Osteocyte (in vitro differentiated cells): ENCODE data around the gene C10orf143. TPM values are rescaled to one million over a fixed set of nuclear protein-coding genes. Genes with fewer than 3 reads are reported as not detected.

Experiments used
- DNase-seq: peaks from one replicate; pipeline ENCODE4 v3.0.0; 2021; ENCODE audit warnings: mixed read lengths; ENCODE audit not compliant: unreplicated experiment; ENCODE audit errors: extremely low spot score
- H3K27ac Mint-ChIP-seq: one replicate; pipeline ENCODE4 v1.8.0; 2021; ENCODE audit warnings: mild to moderate bottlenecking, mixed read lengths; ENCODE audit not compliant: unreplicated experiment
- H3K27me3 Mint-ChIP-seq: one replicate; pipeline ENCODE4 v1.8.0; 2021; ENCODE audit warnings: mixed read lengths; ENCODE audit not compliant: unreplicated experiment
- H3K36me3 Mint-ChIP-seq: one replicate; pipeline ENCODE4 v1.8.0; 2021; ENCODE audit warnings: mixed read lengths; ENCODE audit not compliant: unreplicated experiment
- H3K4me1 Mint-ChIP-seq: one replicate; pipeline ENCODE4 v1.8.0; 2021; ENCODE audit warnings: mixed read lengths; ENCODE audit not compliant: unreplicated experiment
- H3K4me3 Mint-ChIP-seq: one replicate; pipeline ENCODE4 v1.8.0; 2021; ENCODE audit warnings: mild to moderate bottlenecking, moderate library complexity, mixed read lengths; ENCODE audit not compliant: unreplicated experiment
- H3K9me3 Mint-ChIP-seq: one replicate; pipeline ENCODE4 v1.8.0; 2021; ENCODE audit warnings: mixed read lengths; ENCODE audit not compliant: unreplicated experiment
- CTCF ChIP-seq: fragments of 200-600 bp; sonication (generic); IDR thresholded peaks from 2 replicates; pipeline ENCODE4 v1.5.0; 2021; ENCODE audit warnings: antibody characterized with exemption, mild to moderate bottlenecking, moderate library complexity
- total RNA-seq: library from RNA; stranded (reverse); gene quantifications from 2 replicates; pipeline ENCODE4 v1.2.1, GENCODE V29; 2021

The C10orf143 gene
- total RNA-seq, 1 donor from 2014 or later, result 4.1 TPM

DNA sequence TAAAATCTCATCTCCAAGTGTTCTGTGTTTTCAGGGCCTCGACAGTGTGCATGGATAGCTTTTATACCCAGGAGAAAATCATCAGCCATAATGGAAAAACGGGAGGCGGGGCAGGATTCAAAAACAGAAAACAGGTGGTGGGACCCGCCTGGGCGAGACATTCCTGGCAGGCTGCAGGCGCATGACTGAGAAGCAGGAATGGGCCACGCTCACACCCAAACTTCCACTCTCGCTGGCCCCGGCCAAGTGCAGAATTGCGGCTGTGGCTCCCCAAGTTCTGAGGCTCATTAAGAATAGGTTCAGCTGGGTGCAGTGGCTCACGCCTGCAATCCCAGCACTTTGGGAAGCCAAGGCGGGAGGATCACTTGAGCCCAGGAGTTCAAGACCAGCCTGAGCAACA, 60.6 kb downstream of the C10orf143 start:
- no peak overlapping the region for H3K27ac Mint-ChIP-seq
- peak; percentile 73 for DNase-seq
- no peak for TF ChIP-seq CTCF

GRCh38 chr10:130049244-130049643, 61.4 kb downstream of the C10orf143 start:
- Mint-ChIP-seq H3K4me1 (no peaks in the 10 kb centered on the region), H3K4me3 (no peak overlapping the region), H3K27ac (no peak overlapping the region), H3K9me3 (peaks cover 9% of the 10 kb centered on the region), H3K27me3 (no peaks in the 10 kb centered on the region), H3K36me3 (no peaks in the 10 kb centered on the region)
- no peak for TF ChIP-seq CTCF
- peak; percentile 78 for DNase-seq

More for the DNA sequence above, 60.6 kb downstream of the C10orf143 start:
- no peaks in the 10 kb centered on the region for H3K27me3 Mint-ChIP-seq
- H3K4me3 Mint-ChIP-seq, result no peak overlapping the region
- H3K4me1 Mint-ChIP-seq, result no peaks in the 10 kb centered on the region
- H3K9me3 Mint-ChIP-seq, result peaks cover 12% of the 10 kb centered on the region
- H3K36me3 Mint-ChIP-seq, result no peaks in the 10 kb centered on the region

DNA sequence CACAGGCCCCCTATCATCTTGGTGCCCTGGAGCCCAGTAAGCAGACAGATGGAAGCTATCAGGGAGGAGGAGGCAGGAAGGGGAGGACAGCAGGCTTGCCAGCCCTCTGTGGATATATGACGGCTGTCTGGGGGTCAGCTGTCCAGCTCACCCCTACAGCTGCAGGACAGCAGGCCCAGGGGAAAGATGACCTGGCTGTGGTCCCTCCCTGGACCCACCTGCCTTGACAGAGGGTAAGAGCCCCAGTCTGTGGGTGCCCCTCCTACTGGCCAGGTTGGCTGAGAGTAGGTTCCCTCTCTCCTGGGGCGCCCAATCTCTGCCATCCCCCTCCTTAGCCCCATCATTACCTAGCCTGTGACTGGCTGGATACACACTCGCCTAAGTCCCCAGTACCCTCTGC, 62.5 kb downstream of the C10orf143 start:
- no peak for DNase-seq
- no peaks in the 10 kb centered on the region for H3K36me3 Mint-ChIP-seq
- H3K27me3 Mint-ChIP-seq, result no peaks in the 10 kb centered on the region
- no peak overlapping the region for H3K27ac Mint-ChIP-seq
- H3K4me3 Mint-ChIP-seq, result no peak overlapping the region
- H3K4me1 Mint-ChIP-seq, result no peaks in the 10 kb centered on the region
- TF ChIP-seq CTCF, result no peak
- peaks cover 9% of the 10 kb centered on the region for H3K9me3 Mint-ChIP-seq

GRCh38 chr10:130047336-130047735, 63.3 kb downstream of the C10orf143 start:
- H3K27me3 Mint-ChIP-seq, result no peaks in the 10 kb centered on the region
- H3K4me1 Mint-ChIP-seq, result no peaks in the 10 kb centered on the region
- H3K9me3 Mint-ChIP-seq, result peaks cover 9% of the 10 kb centered on the region
- H3K36me3 Mint-ChIP-seq, result no peaks in the 10 kb centered on the region
- H3K27ac Mint-ChIP-seq, result no peak overlapping the region
- no peak for DNase-seq
- TF ChIP-seq CTCF, result no peak
- no peak overlapping the region for H3K4me3 Mint-ChIP-seq

- Mint-ChIP-seq H3K4me1 (no peaks in the 10 kb centered on the region), H3K27ac (no peak overlapping the region)
Observed at GRCh38 chr10:130046591-130046990, 64.0 kb downstream of the C10orf143 start.

More at GRCh38 chr10:130046591-130046990, 64.0 kb downstream of the C10orf143 start:
- no peak for TF ChIP-seq CTCF
- no peak overlapping the region for H3K4me3 Mint-ChIP-seq
- H3K36me3 Mint-ChIP-seq, result no peaks in the 10 kb centered on the region
- H3K27me3 Mint-ChIP-seq, result no peaks in the 10 kb centered on the region
- peaks cover 9% of the 10 kb centered on the region for H3K9me3 Mint-ChIP-seq
- no peak for DNase-seq
